Fibroblast of villous mesenchyme (primary cell): ENCODE measurements around the gene NRXN3. TPM values are rescaled to one million over a fixed set of nuclear protein-coding genes. Genes with fewer than 3 reads are reported as not detected.

Experiments
- DNase-seq: peaks from one replicate; pipeline ENCODE4 v3.0.0-alpha.2; 2010; ENCODE audit warnings: low read depth
- H3K4me3 ChIP-seq: 2 replicates; pipeline ENCODE4 v1.5.1; 2011; ENCODE audit warnings: low read depth, mild to moderate bottlenecking, low read length
- CTCF ChIP-seq: IDR thresholded peaks from 2 replicates; pipeline ENCODE4 v1.5.1; 2012; ENCODE audit warnings: low read depth, mild to moderate bottlenecking, low read length; ENCODE audit not compliant: insufficient read depth
- total RNA-seq: library from RNA; depleted of rRNA; stranded (reverse); fragments of >200 nt; gene quantifications from 2 replicates; pipeline ENCODE4 v1.2.3, GENCODE V29; 2012

NRXN3 gene
- total RNA-seq, 1 donor, result 7.3 TPM

GRCh38 chr14:79534703-79535353 lies 1364.7 kb downstream of the NRXN3 start:
- TF ChIP-seq CTCF, result no peak
- no peak for DNase-seq
- H3K4me3 ChIP-seq, result no peak overlapping the region

GRCh38 chr14:79540394-79540793 lies 1370.2 kb downstream of the NRXN3 start:
- DNase-seq, result no peak
- no peak for TF ChIP-seq CTCF
- H3K4me3 ChIP-seq, result no peak overlapping the region

GRCh38 chr14:79542121-79542520 lies 1371.9 kb downstream of the NRXN3 start:
- peak; percentile 10 for DNase-seq
- TF ChIP-seq CTCF, result no peak
- no peak overlapping the region for H3K4me3 ChIP-seq

GRCh38 chr14:79543348-79543747 lies 1373.2 kb downstream of the NRXN3 start:
- no peak for TF ChIP-seq CTCF
- H3K4me3 ChIP-seq, result no peak overlapping the region
- DNase-seq, result no peak

GRCh38 chr14:79543967-79544697 lies 1374.0 kb downstream of the NRXN3 start:
- DNase-seq, result peak; percentile 50
- no peak overlapping the region for H3K4me3 ChIP-seq
- peak; percentile 51 for TF ChIP-seq CTCF

- no peak overlapping the region for H3K4me3 ChIP-seq
- DNase-seq, result no peak
- TF ChIP-seq CTCF, result no peak
Observed at GRCh38 chr14:79544698-79545070, 1374.5 kb downstream of the NRXN3 start.
